Upper lobe of left lung (tissue), 6 donors: ENCODE data around the gene EIF3B. TPM values are rescaled to one million over a fixed set of nuclear protein-coding genes. Genes with fewer than 3 reads are reported as not detected.

Experiments used
- ATAC-seq, 2 donors: fragments of 200-7000 bp; cut with Tn5 transposase; one replicate each; pipeline ENCODE4 v1.9.1; 2022; ENCODE audit warnings: mild to moderate bottlenecking in 2 of 2, moderate library complexity in 2 of 2; ENCODE audit not compliant: low FRiP score in 2 of 2
- DNase-seq, 2 donors: peaks; one replicate each; pipeline ENCODE4 v3.0.0-alpha.2; 2019 to 2020
- H3K27ac ChIP-seq, 4 donors: fragments of 200-600 bp; sonication (generic); one replicate each; pipeline ENCODE4 v1.5.1; 2016 to 2019
- H3K27me3 ChIP-seq, 4 donors: fragments of 200-600 bp; sonication (generic); one replicate each; pipeline ENCODE4 v1.5.1; 2017 to 2019
- H3K36me3 ChIP-seq, 4 donors: fragments of 200-600 bp; sonication (generic); one replicate each; pipeline ENCODE4 v1.5.1; 2016 to 2019
- H3K4me1 ChIP-seq, 4 donors: fragments of 200-600 bp; sonication (generic); one replicate each; pipeline ENCODE4 v1.5.1; 2018 to 2019
- H3K4me3 ChIP-seq, 4 donors: fragments of 200-600 bp; sonication (generic); one replicate each; pipeline ENCODE4 v1.5.1; 2017 to 2019; ENCODE audit warnings: mild to moderate bottlenecking in 2 of 4, moderate library complexity in 1 of 4
- H3K9me3 ChIP-seq, 4 donors: fragments of 200-600 bp; sonication (generic); one replicate each; pipeline ENCODE4 v1.5.1; 2018 to 2019
- CTCF ChIP-seq, 6 experiments: fragments of 450-650 bp in 4 of 6; fragments of 200-600 bp in 2 of 6; sonication (generic) in 2 of 6; IDR thresholded peaks; one replicate each; pipeline ENCODE4 v1.5.1; 2016 to 2019; ENCODE audit warnings: antibody characterized with exemption in 6 of 6
- EP300 ChIP-seq, 4 donors: sonication (generic); formaldehyde crosslinking; IDR thresholded peaks; one replicate each; pipeline ENCODE4 v1.5.1; 2017; ENCODE audit warnings: antibody characterized with exemption in 4 of 4, control low read depth in 2 of 4
- POLR2A ChIP-seq, 4 donors: fragments of 450-650 bp; IDR thresholded peaks; one replicate each; pipeline ENCODE4 v1.5.1; 2016 to 2017; ENCODE audit warnings: antibody characterized with exemption in 4 of 4, mild to moderate bottlenecking in 2 of 4
- POLR2AphosphoS5 ChIP-seq, 2 donors: sonication (generic); formaldehyde crosslinking; IDR thresholded peaks; one replicate each; pipeline ENCODE4 v1.5.1; 2017; ENCODE audit warnings: antibody characterized with exemption in 2 of 2
- WGBS, 2 donors: methylation state at CpG; one replicate each; pipeline ENCODE4 v1.1.5; 2017 to 2018; 5-methylcytosine and 5-hydroxymethylcytosine counted together
- total RNA-seq, 6 donors: library from RNA; depleted of rRNA in 4 of 6; stranded (reverse); fragments of >200 nt in 4 of 6; gene quantifications; one replicate each; pipeline versions ENCODE4 v1.1.0 to v1.2.1, GENCODE V29; 2016 to 2021
- donor health status: DM: no; HTN: no; CAD: no; lungs with moderate emphysema.
- donor health status: DM: no; HTN: yes; CAD: no; lungs with severe emphysema.

The EIF3B gene
- total RNA-seq, 6 donors from 2014 or later: 110 to 129 (median 117) TPM

GRCh38 chr7:2369139-2369538 is 14.5 kb downstream of the EIF3B start:
- no peak overlapping the region for H3K4me3 ChIP-seq
- no peaks in the 10 kb centered on the region for H3K27me3 ChIP-seq
- DNase-seq (no peak), ATAC-seq (no peak)
- H3K4me1 ChIP-seq: no peaks in the 10 kb centered on the region
- H3K36me3 ChIP-seq: peaks cover 60 to 100% (median 99%) of the 10 kb centered on the region in 4 donors
- WGBS, 2 donors: 95 to 97% methylated on average over 10 of the region's 10 CpGs
- TF ChIP-seq CTCF (IDR thresholded peaks at IDR 0.05) (no peak), POLR2A (IDR thresholded peaks at IDR 0.05) (no peak), EP300 (IDR thresholded peaks at IDR 0.05) (no peak)
- no peaks in the 10 kb centered on the region for H3K9me3 ChIP-seq
- H3K27ac ChIP-seq: no peak overlapping the region

- TF ChIP-seq POLR2AphosphoS5 (IDR thresholded peaks at IDR 0.05): no peak
- TF ChIP-seq POLR2A (IDR thresholded peaks at IDR 0.05): no peak
- no peak for TF ChIP-seq CTCF (IDR thresholded peaks at IDR 0.05)
Observed at GRCh38 chr7:2371329-2371728, 16.7 kb downstream of the EIF3B start.

GRCh38 chr7:2372724-2373123 is 18.1 kb downstream of the EIF3B start:
- no peak overlapping the region for H3K4me3 ChIP-seq
- ATAC-seq (no peak), DNase-seq (no peak)
- no peaks in the 10 kb centered on the region for H3K9me3 ChIP-seq
- TF ChIP-seq POLR2A (IDR thresholded peaks at IDR 0.05) (no peak), EP300 (IDR thresholded peaks at IDR 0.05) (no peak), POLR2AphosphoS5 (IDR thresholded peaks at IDR 0.05) (no peak), CTCF (IDR thresholded peaks at IDR 0.05) (no peak)
- H3K4me1 ChIP-seq: no peaks in the 10 kb centered on the region
- peaks cover 69 to 98% (median 96%) of the 10 kb centered on the region in 4 donors for H3K36me3 ChIP-seq
- WGBS, 2 donors: 91 to 93% methylated on average over 14 of the region's 14 CpGs
- H3K27me3 ChIP-seq: no peaks in the 10 kb centered on the region
- H3K27ac ChIP-seq: no peak overlapping the region

More at GRCh38 chr7:2371329-2371728, 16.7 kb downstream of the EIF3B start:
- Histone ChIP-seq H3K27ac (no peak overlapping the region), H3K4me1 (no peaks in the 10 kb centered on the region), H3K4me3 (no peak overlapping the region), H3K27me3 (no peaks in the 10 kb centered on the region), H3K9me3 (no peaks in the 10 kb centered on the region), H3K36me3 (peaks cover 67 to 100% (median 99%) of the 10 kb centered on the region in 4 donors)
- 89 to 95% methylated on average over 6 to 8 of the region's 8 CpGs for WGBS, 2 donors
- no peak for DNase-seq
- no peak for ATAC-seq

- Histone ChIP-seq H3K9me3 (no peaks in the 10 kb centered on the region), H3K36me3 (peaks cover 69 to 97% (median 92%) of the 10 kb centered on the region in 4 donors), H3K4me1 (no peaks in the 10 kb centered on the region), H3K4me3 (no peak overlapping the region), H3K27ac (no peak overlapping the region), H3K27me3 (no peaks in the 10 kb centered on the region)
- DNase-seq: no peak
- WGBS, 2 donors: 95 to 98% methylated on average over 4 to 14 of the region's 14 CpGs
- TF ChIP-seq EP300 (IDR thresholded peaks at IDR 0.05) (no peak), POLR2AphosphoS5 (IDR thresholded peaks at IDR 0.05) (no peak), POLR2A (IDR thresholded peaks at IDR 0.05) (no peak)
- ATAC-seq: peak in 1 of 2 donors; percentile 24
Observed at GRCh38 chr7:2373124-2373556, 18.5 kb downstream of the EIF3B start.

- TF ChIP-seq POLR2AphosphoS5 (IDR thresholded peaks at IDR 0.05): no peak
- Histone ChIP-seq H3K36me3 (peaks cover 64 to 97% (median 89%) of the 10 kb centered on the region in 4 donors), H3K4me1 (no peaks in the 10 kb centered on the region), H3K27me3 (no peaks in the 10 kb centered on the region), H3K4me3 (no peak overlapping the region), H3K9me3 (no peaks in the 10 kb centered on the region), H3K27ac (no peak overlapping the region)
- ATAC-seq (no peak), DNase-seq (no peak)
- WGBS, 2 donors: 85 to 94% methylated on average over 7 of the region's 7 CpGs
Observed at GRCh38 chr7:2373646-2374045, 19.0 kb downstream of the EIF3B start.

- 90 to 100% methylated on average over 16 to 18 of the region's 18 CpGs for WGBS, 2 donors
- Histone ChIP-seq H3K36me3 (peaks cover 65 to 97% (median 89%) of the 10 kb centered on the region in 4 donors), H3K4me3 (no peak overlapping the region), H3K27ac (no peak overlapping the region), H3K9me3 (no peaks in the 10 kb centered on the region), H3K27me3 (no peaks in the 10 kb centered on the region), H3K4me1 (no peaks in the 10 kb centered on the region)
- ATAC-seq (no peak), DNase-seq (no peak)
- TF ChIP-seq POLR2AphosphoS5 (IDR thresholded peaks at IDR 0.05): no peak
- TF ChIP-seq EP300 (IDR thresholded peaks at IDR 0.05): no peak
- no peak for TF ChIP-seq POLR2A (IDR thresholded peaks at IDR 0.05)
- TF ChIP-seq CTCF (IDR thresholded peaks at IDR 0.05): no peak
Observed at GRCh38 chr7:2374401-2374800, 19.8 kb downstream of the EIF3B start.
